Loucy (cell line): ENCODE measurements around the gene PREX1.

Source experiments
- CTCF ChIP-seq: fragments of 200-600 bp; sonication (generic); conservative IDR thresholded peaks from 2 replicates; pipeline ENCODE4 v1.5.1; 2014; ENCODE audit warnings: mild to moderate bottlenecking, antibody characterized with exemption, low read length
- EZH2phosphoT487 ChIP-seq: fragments of 200-600 bp; IDR thresholded peaks from 2 replicates; pipeline ENCODE4 v1.6.1; 2018; ENCODE audit warnings: antibody characterized with exemption, mild to moderate bottlenecking, moderate library complexity, borderline replicate concordance

GRCh38 chr20:48652961-48653705, 174.7 kb downstream of the PREX1 start:
- TF ChIP-seq CTCF (no peak), EZH2phosphoT487 (no peak)
